ENCODE measurements around the gene CFAP68.

- TF ChIP-seq EZH2 (IDR thresholded peaks at IDR 0.05; ENCODE audit: borderline replicate concordance, low read length) (no peak), CTCF (IDR thresholded peaks at IDR 0.05; ENCODE audit: low read length) (no peak)
These were observed 41.6 kb downstream of the CFAP68 start for GRCh38 chr11:111920908-111921307.

Measured in OCI-LY1 (cell line).